ENCODE measurements around the gene DNAJC18.
"Not testable (repeated sequence)": the region's sequence is repeated elsewhere in the genome, so short reads cannot be mapped to it uniquely, and the experiment has no call there.

The DNAJC18 gene

DNA sequence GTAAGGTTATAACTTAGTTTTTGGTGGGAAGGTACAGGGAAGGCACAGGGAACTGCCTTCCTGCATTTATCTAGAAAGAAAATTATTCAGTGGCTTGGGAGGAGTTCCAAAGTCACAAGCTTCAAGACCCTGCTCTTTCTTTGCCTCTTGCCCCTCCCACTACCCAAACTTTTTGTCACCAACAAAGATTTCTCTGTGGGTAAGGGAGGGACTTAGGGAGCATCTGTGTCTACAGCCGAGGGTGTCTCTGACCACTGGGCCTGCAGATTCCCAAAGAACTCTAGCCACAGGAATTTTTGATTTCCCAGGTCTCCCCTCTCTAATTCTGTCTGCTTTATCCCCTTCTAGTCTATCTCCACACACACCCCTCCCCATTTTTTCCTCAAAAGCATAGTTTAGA lies 21.1 kb upstream of the DNAJC18 start:
- DNase-seq, result no peak

DNA sequence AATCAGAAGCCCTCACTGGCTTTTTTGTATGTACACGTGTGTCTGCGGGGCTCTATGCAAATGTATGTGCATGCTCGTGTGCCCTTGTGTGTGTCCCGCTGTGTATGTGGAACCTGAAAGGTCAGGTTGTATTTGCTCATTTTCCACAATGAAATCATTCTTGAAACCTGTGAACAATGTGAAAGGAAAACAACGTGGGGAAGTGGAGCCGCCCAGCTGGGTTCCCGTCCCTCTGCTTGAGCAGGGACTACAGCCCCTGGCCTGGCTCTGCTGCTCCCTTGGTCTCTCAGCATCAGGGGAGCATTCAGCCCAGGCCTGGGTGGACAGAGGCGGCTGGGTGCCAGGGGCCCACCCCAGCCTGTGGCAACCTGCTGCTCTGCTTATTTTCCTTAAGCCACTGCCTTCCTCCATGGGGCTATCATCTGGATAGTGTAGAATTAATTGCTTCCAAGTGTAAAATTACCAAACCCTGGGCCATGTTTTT lies 20.2 kb upstream of the DNAJC18 start:
- no peak for DNase-seq

DNA sequence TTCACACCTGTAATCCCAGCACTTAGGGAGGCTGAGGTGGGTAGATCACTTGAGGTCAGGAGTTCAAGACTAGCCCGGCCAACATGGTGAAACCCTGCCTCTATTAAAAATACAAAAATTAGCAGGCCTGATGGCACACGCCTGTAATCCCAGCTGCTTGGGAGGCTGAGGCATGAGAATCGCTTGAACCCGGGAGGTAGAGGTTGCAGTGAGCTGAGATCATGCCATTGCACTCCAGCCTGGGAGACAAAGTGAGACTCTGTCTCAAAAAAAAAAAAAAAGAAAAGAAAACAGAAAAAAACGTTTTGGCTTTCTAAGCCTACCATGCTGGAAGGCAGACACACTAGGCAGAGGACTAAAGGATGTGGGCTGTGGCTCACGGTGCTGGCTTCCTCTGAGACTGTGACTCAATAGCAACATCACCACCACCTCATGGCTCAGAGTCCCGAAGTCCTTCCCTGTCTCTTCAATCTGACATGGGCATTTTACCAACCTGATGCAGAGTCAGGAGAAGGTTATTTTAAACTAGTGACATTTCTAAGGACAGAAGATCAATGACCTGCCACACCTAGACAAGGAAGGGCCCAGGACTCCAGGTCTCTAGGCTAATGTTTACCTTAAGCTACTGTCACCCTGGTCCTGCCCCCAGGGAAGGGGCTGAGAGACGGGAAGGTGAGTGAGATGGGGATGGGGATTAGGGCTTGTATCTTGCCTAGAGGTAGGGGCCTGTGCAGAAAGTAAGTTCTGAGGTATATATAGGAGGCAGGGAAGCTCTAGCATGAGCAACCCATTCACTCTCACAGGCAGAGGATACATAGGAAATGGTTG lies 19.5 kb upstream of the DNAJC18 start:
- no peak for DNase-seq

DNA sequence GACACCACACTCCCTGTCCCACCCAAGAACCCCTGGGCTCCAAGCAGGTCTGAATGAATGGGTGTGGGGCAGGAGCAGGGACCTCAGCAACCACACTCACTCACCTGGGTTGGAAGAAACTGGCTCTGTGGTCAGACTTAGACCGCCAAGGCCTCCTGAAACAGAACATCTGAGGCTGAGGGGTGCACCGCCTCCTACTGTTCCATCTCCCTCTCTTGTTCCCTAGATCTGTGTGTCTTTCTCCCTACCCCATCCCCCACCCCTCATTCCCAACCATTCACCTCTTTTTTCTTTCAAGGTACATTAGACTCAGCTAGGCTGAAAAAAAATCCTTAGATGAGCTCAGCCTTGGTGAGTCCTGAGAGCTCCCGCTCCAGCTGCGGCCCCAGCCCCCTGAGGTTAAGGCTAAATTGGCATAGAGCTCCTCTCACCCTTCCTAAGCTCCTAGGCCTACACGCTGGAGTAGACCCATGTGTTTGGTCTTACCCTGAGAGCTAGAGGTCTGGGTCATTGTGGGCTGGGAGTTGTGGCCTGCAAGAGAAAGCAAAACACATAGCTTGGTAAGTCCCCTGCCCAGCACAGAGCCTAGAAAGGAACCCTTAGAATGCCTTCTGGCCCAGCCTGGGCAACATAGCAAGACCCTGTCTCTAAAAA lies 18.5 kb upstream of the DNAJC18 start:
- no peak for DNase-seq

DNA sequence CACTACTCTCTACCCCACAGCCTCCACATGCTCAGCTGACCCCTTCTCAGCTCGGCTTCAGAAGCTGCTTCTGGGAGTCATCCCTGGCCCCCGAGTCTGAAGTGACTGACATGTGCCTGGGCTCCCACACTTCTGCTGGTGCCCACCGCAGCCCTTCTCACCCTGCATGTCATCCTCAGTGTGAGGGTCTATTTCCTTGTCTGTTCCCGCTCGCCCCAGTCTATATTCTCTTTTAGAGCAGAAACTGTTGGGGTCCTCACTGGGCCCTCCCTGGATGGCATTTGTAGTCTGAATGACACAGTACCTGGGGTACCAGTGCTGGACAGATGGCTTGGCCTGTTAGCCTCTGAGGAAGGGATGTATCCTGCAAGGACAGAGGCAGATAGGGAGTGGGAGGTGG lies 17.9 kb upstream of the DNAJC18 start:
- DNase-seq, result no peak

DNA sequence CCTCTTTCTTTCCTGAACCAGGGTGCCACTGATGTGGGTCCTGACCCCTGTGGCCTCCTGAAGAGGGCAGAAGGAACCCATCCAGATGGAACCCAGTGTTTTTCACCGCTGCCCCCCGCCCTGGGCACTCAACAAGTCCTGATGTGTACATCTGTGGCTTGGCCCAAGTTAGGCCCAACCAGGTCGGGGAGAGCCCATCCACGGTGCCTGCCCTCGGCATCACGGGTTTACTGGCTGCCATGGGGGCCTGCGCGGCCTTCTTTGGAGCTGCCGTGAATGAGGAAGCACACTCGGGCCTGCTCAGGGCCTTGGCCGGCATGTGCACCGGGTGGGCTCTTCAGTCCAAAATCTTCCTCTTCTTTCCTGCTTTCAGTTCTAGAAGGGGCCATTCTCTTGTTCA lies 17.5 kb upstream of the DNAJC18 start:
- DNase-seq, result no peak

DNA sequence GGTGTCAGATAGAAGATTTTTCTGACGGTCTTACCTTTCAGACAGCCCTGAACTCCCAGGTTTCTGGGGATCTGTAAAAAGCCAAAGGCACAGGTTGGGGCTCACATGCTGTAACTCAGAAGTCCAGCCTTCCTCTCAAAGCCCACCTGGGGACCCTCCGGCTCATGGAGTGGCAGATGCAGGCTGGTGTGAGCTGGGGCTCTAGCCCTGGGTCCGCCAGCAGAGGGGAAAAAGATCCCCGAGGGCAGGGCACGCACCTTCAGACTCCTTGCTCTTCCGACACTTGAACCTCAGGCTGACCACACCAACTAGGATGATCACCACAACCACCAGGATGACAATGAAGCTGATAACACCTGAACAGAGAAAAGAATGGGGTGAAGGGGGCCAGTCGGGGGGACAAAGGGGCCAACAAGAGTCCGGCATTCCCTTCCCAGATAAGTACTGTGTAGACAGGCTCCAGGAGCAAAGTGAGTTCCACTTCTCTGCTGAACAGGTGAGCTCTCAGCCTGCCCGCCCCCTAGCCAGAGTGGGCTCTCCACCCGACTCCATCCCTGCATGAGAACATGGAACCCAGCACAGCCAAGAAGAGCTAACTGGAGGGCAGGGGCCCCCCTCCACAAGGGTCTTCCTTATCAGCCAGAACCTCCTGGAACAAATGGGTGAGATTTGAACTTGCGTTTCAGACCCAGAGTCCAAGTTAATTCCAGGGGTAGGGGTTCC lies 15.4 kb upstream of the DNAJC18 start:
- DNase-seq, result no peak

DNA sequence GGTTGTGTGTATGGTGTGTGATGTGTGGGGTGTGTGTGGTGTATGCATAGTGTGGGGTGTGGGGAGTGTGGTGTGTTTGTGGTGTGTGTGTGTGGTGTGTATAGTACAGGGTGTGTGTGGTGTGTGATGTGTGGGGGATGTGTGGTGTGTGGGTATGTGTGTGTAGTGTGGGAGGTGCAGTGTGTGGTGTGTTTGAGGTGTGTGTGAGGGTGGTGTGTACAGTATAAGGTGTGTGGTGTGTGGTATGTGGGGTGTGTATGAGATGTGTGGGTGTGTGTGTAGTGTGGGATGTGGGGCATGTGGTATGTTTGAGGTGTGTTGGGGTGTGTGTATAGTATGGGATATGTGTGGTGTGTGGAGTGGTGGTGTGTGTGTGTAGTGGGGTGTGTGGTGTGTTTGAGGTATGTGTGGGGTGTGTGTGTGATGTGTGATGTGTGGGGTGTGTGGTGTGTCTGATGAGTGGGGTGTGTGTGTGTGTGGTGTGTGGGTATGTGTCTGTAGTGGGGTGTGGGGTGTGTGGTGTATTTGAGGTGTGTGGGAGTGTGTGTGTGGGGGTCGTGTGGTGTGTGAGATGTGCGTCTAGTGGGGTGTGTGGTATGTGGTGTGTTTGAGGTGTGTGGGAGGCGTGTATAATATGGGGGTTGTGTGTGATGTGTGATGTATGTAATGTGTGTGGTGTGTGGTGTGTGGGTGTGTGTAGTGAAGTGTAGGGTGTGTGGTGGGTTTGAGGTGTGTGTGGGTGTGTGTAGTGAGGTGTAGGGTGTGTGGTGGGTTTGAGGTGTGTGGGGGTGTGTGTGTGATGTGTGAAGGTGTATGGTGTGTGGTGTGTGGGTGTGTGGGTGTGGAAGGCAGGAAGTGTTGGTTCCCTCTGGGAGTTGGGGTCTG lies 14.6 kb upstream of the DNAJC18 start:
- DNase-seq, result no peak

DNA sequence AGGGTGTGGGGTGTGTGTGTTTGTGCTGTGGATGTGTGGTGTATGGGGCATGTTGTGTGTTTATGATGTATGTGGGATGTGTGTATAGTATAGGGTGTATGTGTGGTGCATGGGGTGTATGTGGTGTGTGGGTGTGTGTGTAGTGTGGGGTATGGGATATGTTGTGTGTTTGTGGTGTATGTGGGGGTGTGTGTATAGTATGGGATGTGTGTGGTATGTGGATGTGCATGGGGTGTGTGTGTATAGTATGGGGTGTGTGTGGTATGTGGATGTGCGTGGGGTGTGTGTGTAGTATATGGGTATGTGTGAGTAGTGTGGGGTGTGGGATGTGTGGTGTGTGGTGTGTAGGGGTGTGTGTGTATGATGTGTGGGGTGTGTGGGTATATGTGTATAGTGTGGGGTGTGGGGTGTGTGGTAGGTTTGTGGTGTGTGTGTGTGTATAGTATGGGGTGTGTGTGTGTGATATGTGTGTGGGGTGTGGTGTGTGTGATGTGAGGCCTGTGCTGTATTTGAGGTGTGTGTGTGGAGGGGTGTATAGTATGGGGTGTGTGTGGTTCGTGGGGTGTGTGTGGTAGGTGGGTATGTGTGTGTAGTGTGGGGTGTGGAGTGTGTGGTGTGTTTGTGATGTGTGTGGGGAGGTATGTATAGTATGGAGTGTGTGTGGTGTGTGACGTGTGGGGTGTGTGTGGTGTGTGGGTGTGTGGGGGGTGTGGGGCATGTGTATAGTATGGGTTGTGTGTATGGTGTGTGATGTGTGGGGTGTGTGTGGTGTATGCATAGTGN lies 12.7 kb upstream of the DNAJC18 start:
- DNase-seq, result no peak

DNA sequence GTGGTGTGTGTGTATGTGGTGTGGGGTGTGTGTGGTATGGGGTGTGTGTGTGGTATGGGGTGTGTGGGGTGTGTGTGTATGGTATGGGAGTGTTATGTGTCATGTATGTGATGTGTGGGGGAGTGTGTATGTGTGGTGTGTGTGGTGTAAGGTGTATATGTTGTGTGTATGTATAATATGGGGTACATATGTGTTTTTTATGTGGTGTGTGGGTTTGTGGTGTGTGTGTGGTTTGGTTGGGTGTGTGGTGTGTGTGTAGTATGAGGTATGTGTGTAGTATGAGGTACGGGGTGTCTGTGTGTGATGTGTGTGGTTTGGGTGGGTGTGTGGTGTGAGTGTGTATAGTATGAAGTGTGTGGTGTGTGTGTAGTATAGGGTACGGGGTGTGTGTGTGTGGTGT lies 11.9 kb upstream of the DNAJC18 start:
- no peak for DNase-seq

DNA sequence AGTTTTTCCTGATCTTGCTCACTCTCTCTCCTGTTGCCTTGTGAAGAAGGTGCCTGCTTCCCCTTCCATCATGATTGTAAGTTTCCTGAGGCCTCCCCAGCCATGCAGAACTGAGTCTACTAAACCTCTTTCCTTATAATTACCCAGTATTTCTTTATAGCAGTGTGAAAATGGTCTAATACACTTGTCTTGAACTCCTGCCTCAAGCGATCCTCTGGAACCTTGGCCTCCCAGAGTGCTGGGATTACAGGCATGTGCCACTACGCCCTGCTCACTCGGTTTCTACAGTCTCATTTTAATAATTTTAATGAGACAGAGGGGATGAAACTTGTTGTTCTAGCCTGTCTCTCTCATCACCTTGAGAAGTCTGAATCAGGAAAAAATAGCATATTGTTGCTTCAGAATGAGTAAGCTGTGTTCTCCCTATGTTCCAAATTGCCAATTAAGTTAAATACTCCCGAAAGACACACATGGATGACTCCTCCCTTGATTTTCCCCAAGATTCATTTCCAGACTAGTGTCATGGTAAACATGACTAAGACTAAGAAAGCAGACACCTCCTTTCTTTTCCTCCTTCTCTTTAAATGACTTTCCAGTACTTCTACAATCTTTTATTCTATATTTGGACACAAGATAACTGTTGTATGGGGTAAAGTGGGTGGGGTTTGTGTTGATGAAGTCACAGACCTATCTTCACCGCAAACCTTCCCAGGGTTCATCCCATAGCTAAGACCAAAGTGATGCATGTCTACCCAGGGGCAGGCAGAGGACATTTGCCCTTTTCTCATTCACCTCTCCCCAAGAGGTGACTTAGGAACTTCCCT lies 7.8 kb upstream of the DNAJC18 start:
- DNase-seq, result no peak

DNA sequence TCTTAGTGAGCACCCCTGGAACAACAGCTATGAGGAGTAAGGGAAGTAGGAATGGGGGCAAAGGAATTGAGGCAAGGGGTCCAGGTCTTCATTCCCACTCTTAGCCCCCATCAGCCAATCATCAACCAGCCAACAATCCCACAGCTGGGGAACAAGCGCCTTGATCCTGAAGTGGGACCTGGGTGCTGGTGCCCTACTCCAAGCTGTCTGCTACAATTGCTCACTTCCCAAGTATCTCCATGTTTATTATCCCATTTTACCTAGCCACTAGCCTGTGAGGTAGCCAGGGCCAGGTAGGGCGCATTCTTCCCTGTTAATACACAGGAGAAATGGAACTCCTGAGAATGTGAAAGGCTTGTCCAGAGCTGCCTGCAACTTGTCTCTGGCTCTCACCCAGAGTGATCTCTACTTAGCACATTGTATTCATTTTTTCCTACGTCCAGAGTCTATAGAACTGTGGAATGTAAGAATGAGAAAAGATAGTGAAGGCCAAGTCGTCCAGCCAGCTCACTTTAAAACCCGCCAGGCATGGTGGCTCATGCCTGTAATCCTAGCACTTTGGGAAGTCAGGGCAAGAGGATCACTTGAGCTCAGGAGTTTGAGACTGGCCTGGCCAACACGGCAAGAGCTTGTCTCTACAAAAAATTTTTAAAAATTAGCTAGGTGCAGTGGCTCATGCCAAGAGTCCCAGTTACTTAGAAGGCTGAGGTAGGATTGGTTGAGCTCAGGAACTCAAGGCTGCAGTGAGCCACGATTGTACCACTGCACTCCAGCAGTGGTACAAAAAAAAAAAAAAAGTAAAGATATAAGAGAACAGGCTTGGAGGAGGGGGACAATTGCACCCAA lies 6.2 kb upstream of the DNAJC18 start:
- no peak for DNase-seq

DNA sequence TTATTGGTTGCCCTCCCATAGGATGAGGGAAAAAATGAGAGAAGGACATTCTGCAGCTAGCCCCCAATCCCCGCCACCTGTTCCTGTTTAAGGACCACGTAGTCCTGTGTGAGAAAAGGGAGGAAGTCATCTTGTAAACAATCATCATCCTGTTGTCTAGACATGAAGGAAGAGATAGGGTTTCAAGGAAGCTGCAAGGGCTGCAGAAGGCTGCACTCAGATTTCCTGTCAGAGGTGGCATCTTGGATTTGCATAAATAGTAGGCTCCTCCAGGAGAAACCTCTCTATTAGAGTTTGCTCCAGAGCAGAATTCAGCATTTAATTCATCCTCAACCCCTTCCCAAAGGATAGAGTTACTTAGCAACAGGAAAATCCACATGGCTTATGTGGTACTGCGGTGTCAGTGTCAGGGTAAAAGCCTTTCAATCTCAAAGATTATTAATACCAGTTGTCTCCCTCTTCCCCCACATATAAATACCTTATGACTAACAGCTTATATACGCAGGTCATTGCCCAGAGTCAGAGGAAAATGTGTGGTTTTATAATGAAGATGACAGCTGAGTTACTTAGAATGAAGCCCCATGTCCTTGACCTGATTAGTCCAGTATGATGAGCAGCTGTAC lies 4.6 kb upstream of the DNAJC18 start:
- DNase-seq, result no peak

DNA sequence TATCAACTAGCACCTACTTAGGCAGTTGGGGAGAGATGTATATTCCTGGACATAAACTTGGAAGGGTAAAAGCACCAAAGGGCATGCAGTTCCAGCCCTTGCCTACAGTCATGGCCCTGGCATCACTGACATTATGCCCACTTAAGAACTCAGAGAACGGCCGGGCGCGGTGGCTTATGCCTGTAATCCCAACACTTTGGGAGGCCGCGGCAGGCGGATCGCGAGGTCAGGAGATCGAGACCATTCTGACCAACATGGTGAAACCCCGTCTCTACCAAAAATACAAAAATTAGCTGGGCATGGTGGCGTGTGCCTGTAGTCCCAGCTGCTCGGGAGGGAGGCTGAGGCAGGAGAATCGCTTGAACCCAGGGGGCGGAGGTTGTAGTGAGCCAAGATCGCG lies 1.1 kb upstream of the DNAJC18 start:
- not testable (repeated sequence) for DNase-seq

DNA sequence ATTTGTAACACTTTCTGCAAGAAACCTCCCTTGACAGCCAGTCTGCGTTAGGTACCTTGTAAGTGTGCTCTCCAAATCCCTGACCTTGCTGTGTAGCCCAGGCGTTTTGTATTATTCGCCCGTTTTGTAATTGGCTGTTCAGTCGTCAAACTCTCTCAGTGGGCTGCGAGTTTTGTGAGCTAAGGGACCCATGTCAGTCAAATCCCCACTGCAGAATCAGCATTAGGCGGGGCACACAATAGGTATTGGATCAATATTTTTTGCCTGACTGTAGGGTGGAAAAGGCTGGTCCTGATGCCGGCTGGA lies 665 bp downstream of the DNAJC18 start:
- no peak for DNase-seq

DNA sequence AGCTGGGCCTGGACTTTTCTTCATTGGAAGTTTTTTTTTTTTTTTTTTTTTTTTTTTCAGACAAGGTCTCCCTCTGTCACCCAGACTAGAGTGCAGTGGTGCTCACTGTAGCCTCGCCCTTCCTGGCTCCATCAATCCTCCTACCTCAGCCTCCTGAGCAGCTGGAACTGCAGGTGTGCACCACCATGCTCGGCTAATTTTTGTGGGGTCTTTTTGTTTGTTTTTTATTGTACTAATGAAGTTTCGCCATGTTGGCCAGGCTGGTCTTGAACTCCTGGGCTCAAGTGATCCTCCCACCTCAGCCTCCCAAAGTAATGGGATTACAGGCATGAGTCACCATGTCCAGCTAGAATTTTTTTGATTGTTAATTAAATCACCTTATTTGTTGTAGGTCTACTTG lies 3.6 kb downstream of the DNAJC18 start:
- no peak for DNase-seq

DNA sequence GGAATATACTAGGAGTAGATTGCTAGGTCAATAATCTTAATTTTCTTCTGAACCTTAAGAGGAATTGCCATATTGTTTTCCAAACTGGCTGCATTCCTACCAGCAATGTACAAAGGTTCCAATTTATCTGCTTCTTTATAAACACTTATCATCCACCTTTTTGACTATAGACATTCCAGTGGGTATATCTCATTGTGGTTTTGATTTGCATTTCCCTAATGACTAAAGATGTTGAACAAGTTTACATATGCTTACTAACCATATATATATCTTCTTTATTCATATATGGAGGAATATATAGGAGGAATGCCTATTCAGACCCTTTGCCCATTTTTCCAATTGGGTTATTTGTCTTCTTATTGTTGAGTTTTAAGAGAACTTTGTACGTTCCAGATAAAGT lies 7.6 kb downstream of the DNAJC18 start:
- no peak for DNase-seq

DNA sequence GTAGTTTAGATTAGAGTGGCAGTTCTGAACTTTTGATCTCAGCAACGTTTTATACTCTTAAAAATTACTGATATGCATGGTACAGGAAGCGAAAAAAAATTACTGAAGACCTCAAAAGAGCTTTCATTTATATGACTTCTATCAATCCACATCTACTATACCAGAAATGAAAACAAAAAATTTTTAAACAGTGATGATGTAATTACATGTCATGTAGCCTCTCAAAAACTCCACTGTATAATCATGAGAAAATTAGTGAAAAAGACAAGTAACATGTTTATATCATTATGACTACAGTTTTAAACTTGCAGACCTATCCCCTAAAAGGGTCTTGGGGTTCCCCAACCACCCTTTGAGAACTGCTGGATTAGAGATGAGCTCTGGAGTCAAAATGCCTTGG lies 9.3 kb downstream of the DNAJC18 start:
- DNase-seq, result no peak

DNA sequence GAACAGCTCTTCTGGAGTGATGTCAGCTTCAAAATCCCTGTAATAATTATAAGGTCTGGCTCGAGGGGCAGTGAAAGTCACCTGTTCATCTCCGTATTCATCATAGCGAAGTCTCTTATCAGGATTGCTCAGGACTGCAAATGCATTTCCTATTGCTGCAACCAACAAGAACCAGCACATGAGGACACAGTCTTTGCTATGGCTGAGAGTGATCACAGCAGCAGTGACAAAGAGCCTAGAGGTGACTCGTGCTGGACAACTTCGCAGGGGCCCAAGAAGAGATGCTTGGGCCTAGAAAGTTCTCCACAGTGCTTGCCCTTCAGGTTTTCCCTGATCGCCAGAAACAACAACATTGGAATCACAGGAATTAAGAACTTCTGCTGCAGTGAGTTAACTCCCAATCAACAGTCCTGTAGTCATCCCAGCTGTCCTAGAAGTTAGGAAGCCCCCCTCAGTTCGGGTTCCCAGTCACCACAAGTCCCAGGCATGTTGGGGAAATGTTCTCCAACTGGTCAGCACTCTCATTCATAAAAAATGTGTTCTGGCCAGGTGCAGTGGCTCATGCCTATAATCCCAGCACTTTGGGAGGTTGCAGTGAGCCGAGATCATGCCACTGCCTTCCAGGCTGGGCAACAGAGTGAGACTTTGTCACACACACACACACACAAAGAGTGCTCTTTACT lies 13.0 kb downstream of the DNAJC18 start:
- DNase-seq, result no peak

All from NCI-H1694 treated with DMSO at 0.1 percent for 48 hours (cell line).